ENCODE data around the gene JPH2.

The JPH2 gene

GRCh38 chr20:44231193-44231592 lies 44.2 kb upstream of the JPH2 start:
- ChIA-PET CTCF (interaction anchor here (1.7 kb wide), 1 partner anchor 14 kb away, joined by 8 read pairs; no protein-coding TSS in a partner anchor), POLR2A (no interaction called here)
- DNase-seq (ENCODE audit: extremely low spot score), result no peak
- TF ChIP-seq, protein P1, sequence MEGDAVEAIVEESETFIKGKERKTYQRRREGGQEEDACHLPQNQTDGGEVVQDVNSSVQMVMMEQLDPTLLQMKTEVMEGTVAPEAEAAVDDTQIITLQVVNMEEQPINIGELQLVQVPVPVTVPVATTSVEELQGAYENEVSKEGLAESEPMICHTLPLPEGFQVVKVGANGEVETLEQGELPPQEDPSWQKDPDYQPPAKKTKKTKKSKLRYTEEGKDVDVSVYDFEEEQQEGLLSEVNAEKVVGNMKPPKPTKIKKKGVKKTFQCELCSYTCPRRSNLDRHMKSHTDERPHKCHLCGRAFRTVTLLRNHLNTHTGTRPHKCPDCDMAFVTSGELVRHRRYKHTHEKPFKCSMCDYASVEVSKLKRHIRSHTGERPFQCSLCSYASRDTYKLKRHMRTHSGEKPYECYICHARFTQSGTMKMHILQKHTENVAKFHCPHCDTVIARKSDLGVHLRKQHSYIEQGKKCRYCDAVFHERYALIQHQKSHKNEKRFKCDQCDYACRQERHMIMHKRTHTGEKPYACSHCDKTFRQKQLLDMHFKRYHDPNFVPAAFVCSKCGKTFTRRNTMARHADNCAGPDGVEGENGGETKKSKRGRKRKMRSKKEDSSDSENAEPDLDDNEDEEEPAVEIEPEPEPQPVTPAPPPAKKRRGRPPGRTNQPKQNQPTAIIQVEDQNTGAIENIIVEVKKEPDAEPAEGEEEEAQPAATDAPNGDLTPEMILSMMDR (IDR thresholded peaks at IDR 0.05; ENCODE audit: control extremely low read depth, extremely low read depth, low read depth, missing control alignments), result no peak

- DNase-seq (ENCODE audit: extremely low spot score), result no peak
- POLR2A ChIA-PET, result no interaction called here
- TF ChIP-seq, protein P1 (IDR thresholded peaks at IDR 0.05; ENCODE audit: control extremely low read depth, extremely low read depth, low read depth, missing control alignments), result no peak
- CTCF ChIA-PET, result interaction anchor here (0.6 to 1.8 kb wide), 4 partner anchors 10 to 82 kb away, joined by 3 to 11 read pairs (median 4); partner anchors contain the start of gene FITM2
Observed at GRCh38 chr20:44228465-44229258, 41.7 kb upstream of the JPH2 start.

DNA sequence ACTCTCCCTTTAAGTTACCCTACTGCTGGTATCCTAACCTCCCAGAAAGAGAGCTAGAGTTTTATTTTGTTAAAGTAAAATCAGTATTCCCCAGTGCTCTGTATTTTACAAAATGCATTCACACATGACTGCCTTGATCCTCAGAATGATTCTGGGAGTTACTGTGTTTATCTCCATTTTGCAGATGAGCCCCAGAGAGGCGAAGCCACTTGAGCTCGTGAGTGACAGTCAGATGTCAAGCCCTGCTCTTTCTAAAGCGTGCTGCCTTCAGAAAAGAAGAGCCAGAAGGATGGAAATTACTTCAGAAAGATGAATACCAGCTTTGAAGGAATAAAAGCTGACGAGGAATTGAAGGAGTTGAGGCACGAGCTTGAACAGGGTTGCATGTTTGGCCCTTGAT lies 37.6 kb upstream of the JPH2 start:
- no peak for DNase-seq (ENCODE audit: extremely low spot score)
- ChIA-PET CTCF (interaction anchor here (1.3 to 14.5 kb wide), 6 partner anchors 8 to 88 kb away, joined by 3 to 371 read pairs (median 6); partner anchors contain the start of gene FITM2), POLR2A (no interaction called here)
- TF ChIP-seq, protein P1 (IDR thresholded peaks at IDR 0.05; ENCODE audit: control extremely low read depth, extremely low read depth, low read depth, missing control alignments), result no peak

GRCh38 chr20:44223721-44224120 lies 36.7 kb upstream of the JPH2 start:
- ChIA-PET CTCF (interaction anchor here (1.3 to 14.5 kb wide), 4 partner anchors 10 to 89 kb away, joined by 3 to 371 read pairs (median 6); partner anchors contain the start of gene FITM2), POLR2A (no interaction called here)
- TF ChIP-seq, protein P1 (IDR thresholded peaks at IDR 0.05; ENCODE audit: control extremely low read depth, extremely low read depth, low read depth, missing control alignments), result no peak
- no peak for DNase-seq (ENCODE audit: extremely low spot score)

DNA sequence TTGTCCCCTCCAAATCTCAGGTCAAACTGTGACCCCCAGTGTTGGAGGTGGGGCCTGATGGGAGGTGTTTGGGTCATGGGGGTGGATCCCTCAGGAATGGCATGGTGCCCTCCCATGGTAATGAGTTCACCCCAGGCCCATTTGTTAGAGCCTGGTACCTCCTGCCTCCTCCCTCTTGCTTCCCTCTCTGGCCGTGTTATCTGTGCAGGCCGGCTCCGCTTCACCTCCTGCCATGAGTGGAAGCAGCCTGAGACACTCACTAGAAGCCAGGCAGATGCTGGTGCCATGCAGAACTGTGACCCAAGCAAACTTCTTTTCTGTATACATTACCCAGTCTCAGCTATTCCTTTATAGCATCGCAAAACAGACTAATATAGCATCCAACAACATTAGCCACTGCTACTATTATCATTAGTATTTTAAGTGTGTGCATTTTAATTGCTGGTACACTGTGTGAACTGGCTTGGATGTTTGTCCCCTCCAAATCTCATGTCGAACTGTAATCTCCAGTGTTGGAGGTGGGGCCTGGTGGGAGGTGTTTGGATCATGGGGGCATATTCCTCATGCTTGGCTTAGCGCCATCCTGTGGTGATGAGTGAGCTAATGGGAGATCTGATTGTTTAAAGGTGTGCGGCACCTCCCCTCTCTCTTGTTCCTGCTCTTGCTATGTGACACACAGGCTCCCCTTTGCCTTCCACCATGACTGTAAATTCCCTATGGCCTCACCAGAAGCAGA lies 35.8 kb upstream of the JPH2 start:
- ChIA-PET CTCF (interaction anchor here (14.5 kb wide), 1 partner anchor 90 kb away, joined by 371 read pairs; the partner anchor contains the start of gene FITM2), POLR2A (no interaction called here)
- TF ChIP-seq, protein P1 (IDR thresholded peaks at IDR 0.05; ENCODE audit: control extremely low read depth, extremely low read depth, low read depth, missing control alignments), result no peak
- no peak for DNase-seq (ENCODE audit: extremely low spot score)

GRCh38 chr20:44222027-44222426 lies 35.0 kb upstream of the JPH2 start:
- TF ChIP-seq, protein P1 (IDR thresholded peaks at IDR 0.05; ENCODE audit: control extremely low read depth, extremely low read depth, low read depth, missing control alignments), result no peak
- no peak for DNase-seq (ENCODE audit: extremely low spot score)
- ChIA-PET POLR2A (no interaction called here), CTCF (interaction anchor here (14.5 kb wide), 1 partner anchor 90 kb away, joined by 371 read pairs; the partner anchor contains the start of gene FITM2)

All from GM10248 (cell line).